HG03280 (cell line): ENCODE measurements around the gene DNAH1.
"Not testable (repeated sequence)": the region's sequence is repeated elsewhere in the genome, so short reads cannot be mapped to it uniquely, and the experiment has no call there.

Experiments
- ATAC-seq: cut with Tn5 transposase; IDR thresholded peaks from one replicate; pipeline ENCODE4 v1.9.1; 2021; ENCODE audit warnings: mild to moderate bottlenecking, moderate library complexity; ENCODE audit not compliant: unreplicated experiment

The DNAH1 gene

DNA sequence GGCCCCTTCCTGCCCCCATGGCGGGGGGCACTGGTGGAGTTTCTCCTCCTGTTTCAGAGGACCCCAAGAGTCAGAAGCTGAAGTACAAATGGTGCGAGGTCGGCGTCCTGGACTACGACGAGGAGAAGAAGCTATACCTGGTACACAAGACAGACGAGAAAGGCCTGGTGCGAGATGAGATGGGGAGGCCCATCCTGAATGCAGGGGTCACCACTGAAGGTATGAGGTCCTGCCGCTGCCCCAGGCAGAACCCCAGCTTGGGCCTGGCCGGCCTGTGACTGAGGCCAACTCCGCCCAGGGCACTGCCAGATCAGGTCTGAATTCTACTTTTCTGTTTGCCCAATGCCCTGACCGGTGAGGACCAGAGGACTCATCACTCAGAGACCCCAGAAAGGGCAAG is 15.0 kb downstream of the DNAH1 start:
- no peak for ATAC-seq

GRCh38 chr3:52331906-52332305 is 15.8 kb downstream of the DNAH1 start:
- no peak for ATAC-seq

- no peak for ATAC-seq
Observed at GRCh38 chr3:52333869-52334557, 17.9 kb downstream of the DNAH1 start.

- not testable (repeated sequence) for ATAC-seq
Observed at GRCh38 chr3:52338131-52338530, 22.0 kb downstream of the DNAH1 start.

- no peak for ATAC-seq
Observed at GRCh38 chr3:52339612-52340011, 23.5 kb downstream of the DNAH1 start.

GRCh38 chr3:52341123-52341522 is 25.0 kb downstream of the DNAH1 start:
- no peak for ATAC-seq

DNA sequence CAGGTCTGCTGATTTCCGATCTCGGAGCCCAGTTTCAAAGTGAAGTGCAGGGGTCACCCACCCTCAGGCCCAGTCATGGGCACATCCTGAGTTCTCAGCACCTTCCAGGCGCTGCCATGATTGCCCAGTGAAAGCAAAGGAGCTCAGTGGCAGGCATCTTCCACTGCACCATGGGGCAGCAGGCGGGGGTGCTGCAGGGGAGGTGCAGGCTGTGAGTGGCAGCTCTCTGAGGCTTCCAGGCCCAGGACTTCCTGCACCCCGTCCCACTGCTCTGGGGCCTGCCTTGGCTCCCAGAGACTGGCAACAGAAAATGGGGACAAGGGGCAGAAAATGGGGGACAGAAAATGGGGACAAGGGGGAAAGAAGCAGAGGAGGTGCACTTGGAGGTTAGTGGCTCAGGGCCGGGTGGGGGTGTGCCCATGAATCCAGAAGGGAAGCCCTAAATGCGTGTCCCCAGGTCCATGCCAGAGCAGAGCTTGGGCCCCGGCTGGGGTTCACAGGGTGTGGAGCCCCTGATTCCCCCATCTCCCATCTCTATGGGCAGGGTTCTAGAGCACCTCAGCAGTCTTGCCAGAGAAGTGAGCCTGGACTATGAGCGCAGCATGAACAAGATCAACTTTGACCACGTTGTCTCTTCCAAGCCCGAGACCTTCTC is 28.0 kb downstream of the DNAH1 start:
- no peak for ATAC-seq

DNA sequence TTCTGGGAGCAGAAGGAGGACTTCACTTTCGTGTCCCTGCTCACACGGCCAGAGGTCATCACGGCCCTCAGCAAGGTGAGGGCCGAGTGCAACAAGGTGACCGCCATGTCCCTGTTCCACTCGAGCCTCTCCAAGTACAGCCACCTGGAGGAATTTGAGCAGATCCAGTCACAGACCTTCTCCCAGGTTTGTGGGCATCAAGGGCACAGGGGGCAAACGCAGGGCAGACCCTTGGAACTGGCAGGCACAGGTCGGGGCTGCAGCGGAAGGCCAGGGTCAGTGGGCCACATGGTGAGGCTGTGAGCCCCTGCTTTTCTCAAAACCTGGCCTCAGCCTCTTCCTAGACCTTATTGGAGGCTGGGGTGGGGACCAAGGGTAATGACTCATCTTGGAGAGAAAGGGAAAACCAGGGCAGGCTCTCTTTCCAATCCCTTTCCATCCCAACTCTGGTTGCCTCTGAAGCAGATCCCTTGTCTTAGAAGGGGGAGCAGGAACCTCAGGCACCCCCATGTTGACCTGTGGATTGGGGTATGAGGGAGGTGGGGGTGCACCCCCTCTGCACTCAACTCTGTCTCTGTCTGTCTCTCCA is 29.5 kb downstream of the DNAH1 start:
- no peak for ATAC-seq

DNA sequence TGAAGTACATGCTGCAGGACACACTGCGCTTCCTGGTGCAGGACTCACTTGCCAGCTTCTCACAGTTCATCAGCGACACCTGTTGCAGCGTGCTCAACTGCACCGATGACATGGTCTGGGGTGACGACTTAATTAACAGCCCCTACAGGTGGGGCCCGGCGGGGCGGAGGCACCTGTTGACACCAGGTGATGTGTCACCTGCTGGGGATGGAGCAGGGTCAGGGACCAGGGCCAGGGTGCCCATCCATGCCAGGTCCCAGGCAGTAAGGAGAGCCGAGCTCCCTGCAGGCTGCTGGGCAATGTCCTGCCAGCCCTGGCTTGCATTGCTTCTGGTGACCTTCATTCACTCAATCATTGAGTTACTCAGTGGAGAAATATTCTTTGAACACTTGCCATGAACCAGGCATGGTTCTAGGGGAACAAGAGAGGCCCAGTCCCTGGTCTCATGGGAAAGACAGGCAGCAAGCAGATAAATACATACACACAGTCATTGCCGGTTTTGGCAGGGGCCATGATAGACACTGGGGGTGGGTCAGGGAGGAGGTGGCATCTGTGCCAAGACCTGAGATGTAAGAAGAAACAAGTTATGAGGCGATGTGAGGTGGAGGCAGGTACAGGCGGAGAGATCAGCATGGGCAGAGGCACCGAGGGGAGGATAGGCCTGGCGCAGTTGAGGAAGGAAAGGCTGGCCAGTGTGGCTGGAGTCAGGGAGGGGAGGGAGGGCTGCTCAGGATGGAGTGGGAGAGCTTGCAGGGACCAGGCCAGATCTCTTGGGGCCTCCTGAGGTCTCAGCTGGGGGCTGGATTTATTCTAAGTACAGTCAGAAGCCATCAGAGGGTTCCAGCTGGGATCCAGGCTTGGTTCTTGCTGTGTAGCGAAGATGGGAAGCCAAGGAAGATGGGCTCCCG is 30.8 kb downstream of the DNAH1 start:
- no peak for ATAC-seq

GRCh38 chr3:52347716-52348635 is 31.9 kb downstream of the DNAH1 start:
- ATAC-seq = no peak

DNA sequence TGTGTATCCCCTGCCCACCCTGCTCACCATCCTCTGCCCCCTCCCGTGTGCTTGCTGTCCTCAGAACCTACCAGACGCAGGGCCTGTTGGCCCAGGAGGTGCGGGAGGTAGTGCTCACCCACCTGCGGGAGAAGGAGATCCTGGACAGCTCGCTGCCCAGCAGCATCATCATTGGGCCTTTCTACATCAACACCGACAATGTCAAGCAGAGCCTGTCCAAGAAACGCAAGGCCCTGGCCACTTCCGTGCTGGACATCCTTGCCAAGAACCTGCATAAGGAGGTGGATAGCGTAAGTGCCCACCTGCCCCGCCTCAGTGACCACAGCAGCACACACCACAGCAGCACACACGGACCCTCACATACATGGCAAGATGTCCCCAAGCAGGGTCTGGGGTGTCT is 33.0 kb downstream of the DNAH1 start:
- ATAC-seq = no peak

DNA sequence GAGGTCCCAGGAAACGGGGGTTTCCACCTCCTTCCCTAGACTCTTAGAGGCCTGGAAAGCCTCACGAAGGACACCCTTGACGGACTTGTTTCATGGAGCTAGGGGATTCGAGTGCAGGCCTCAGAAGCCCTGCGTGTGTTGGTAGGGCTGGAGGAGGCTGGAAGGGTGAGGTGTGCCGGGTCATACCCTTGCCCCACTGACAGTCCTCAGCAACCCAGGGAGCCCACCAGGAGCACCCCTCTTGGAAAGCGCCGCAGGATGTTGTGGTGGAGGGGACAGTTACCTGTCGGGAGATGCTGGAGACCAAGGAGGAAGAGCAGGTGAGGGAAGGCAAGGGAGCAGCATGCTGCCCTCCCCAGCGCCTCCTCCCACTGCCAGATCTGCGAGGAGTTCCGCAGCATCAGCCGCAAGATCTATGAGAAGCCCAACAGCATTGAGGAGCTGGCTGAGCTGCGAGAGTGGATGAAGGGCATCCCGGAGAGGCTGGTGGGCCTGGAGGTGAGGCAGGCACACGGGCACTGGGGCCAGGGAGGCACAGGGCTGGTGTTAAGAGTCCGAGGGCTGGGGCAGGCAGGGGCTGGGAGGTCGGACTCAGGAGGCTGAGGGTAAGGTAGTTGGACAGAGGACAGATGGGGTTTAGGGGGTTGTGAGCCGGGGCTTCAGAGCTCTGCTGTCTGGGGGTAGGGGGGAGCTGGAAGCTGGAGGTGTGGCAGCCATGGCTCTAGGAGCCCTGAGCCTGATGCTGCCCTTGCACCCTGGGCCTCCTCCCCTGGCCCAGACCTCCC is 33.7 kb downstream of the DNAH1 start:
- no peak for ATAC-seq

DNA sequence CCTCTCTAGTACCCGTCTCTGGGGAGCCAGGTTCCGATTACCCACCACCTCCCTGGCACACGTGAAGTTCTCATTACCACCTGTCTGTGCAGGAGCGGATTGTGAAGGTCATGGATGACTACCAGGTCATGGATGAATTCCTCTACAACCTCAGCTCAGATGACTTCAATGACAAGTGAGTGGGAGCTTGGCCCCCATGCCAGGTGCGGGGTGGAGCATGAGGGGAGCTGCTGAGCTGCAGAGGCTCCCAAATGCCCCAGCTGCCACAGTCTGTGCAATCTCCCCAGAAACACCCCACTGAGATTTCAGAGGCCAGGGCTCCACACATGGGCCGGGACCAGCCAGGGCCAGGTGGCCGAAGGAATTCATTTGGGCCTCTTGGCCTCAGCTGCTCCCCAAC is 34.3 kb downstream of the DNAH1 start:
- no peak for ATAC-seq

- no peak for ATAC-seq
Observed at GRCh38 chr3:52350981-52351761, 35.1 kb downstream of the DNAH1 start.

- ATAC-seq = no peak
Observed at GRCh38 chr3:52351762-52352368, 35.7 kb downstream of the DNAH1 start.

GRCh38 chr3:52352566-52352965 is 36.4 kb downstream of the DNAH1 start:
- ATAC-seq = no peak

DNA sequence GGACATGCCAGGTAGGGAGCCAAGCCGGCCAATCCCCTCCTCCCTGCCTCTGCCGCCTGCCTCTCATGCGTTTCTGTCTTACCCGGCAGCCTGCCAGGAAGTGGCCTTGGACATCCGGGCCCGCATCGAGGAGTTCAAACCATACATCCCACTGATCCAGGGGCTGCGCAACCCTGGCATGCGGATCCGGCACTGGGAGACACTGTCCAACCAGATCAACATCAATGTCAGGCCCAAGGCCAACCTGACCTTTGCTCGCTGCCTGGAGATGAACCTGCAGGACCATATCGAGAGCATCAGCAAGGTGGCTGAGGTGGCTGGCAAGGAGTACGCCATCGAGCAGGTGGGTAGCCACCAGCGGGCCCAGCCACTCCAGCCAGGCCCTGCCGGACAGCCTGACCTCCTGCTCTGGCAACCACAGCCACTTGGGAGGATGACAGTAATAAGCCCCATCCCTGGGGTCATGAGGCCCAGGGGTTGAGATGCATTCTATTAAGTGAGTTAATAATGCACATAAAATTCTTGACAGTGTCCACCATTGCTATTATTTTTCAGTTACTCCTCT is 37.3 kb downstream of the DNAH1 start:
- no peak for ATAC-seq

GRCh38 chr3:52354676-52355075 is 38.6 kb downstream of the DNAH1 start:
- no peak for ATAC-seq
